HUDEP-2 (cell line): ENCODE results near the gene HSP90AB1.

ENCODE experiments used
- DNase-seq, 76 experiments: peaks; one replicate each; lab custom pipeline; 2025; ENCODE audit not compliant: unreplicated experiment in 76 of 76; lab: John Stamatoyannopoulos, UW

The HSP90AB1 gene

GRCh38 chr6:44246663-44247337 is at the start of gene HSP90AB1:
Gene HSP90AB1, plus strand, starts transcription at chr6:44247101. Its CDS starts 1,529 bp downstream, at chr6:44248630.
- DNase-seq, result peak in 75 of 76 experiments; percentile 91 to 99 (median 97)

GRCh38 chr6:44198684-44199083 is 48.2 kb upstream of the HSP90AB1 start:
- DNase-seq, result no peak

- DNase-seq, result no peak
Observed at GRCh38 chr6:44199883-44200282, 47.0 kb upstream of the HSP90AB1 start.

- DNase-seq, result no peak
Observed at GRCh38 chr6:44201200-44201599, 45.7 kb upstream of the HSP90AB1 start.

- peak in 3 of 76 experiments; percentile 28 to 29 (median 28) for DNase-seq
Observed at GRCh38 chr6:44201638-44202303, 45.1 kb upstream of the HSP90AB1 start.

GRCh38 chr6:44202332-44202971 is 44.4 kb upstream of the HSP90AB1 start:
- no peak for DNase-seq

- no peak for DNase-seq
Observed at GRCh38 chr6:44202972-44203750, 43.7 kb upstream of the HSP90AB1 start.

- no peak for DNase-seq
Observed at GRCh38 chr6:44203955-44204354, 42.9 kb upstream of the HSP90AB1 start.

- no peak for DNase-seq
Observed at GRCh38 chr6:44207966-44208365, 38.9 kb upstream of the HSP90AB1 start.

- DNase-seq, result no peak
Observed at GRCh38 chr6:44211284-44211683, 35.6 kb upstream of the HSP90AB1 start.

- DNase-seq, result no peak
Observed at GRCh38 chr6:44214307-44214706, 32.6 kb upstream of the HSP90AB1 start.

GRCh38 chr6:44216677-44217331 is 30.1 kb upstream of the HSP90AB1 start, which contains the start of gene MYMX:
Gene MYMX, plus strand, starts transcription at chr6:44216926. Its CDS starts 546 bp downstream, at chr6:44217472.
- peak in 2 of 76 experiments; percentile 20 to 24 for DNase-seq

- no peak for DNase-seq
Observed at GRCh38 chr6:44217332-44218143, 29.4 kb upstream of the HSP90AB1 start.

- peak in 28 of 76 experiments; percentile 16 to 49 (median 37) for DNase-seq
Observed at GRCh38 chr6:44219053-44219814, 27.7 kb upstream of the HSP90AB1 start.

GRCh38 chr6:44219815-44220784 is 26.8 kb upstream of the HSP90AB1 start:
- no peak for DNase-seq

GRCh38 chr6:44220913-44221290 is 26.0 kb upstream of the HSP90AB1 start:
- DNase-seq, result no peak

GRCh38 chr6:44221291-44221960 is 25.5 kb upstream of the HSP90AB1 start:
- DNase-seq, result peak; percentile 68 to 99 (median 98)
